IgD-negative memory B cell (primary cell): ENCODE results near the gene ATRIP. TPM values are rescaled to one million over a fixed set of nuclear protein-coding genes. Genes with fewer than 3 reads are reported as not detected.
A peak's percentile ranks its signal among the peaks of the same experiment; 100 is the strongest.

ENCODE experiments used
- H3K27ac Mint-ChIP-seq, 3 donors: one replicate each; pipeline ENCODE4 v1.8.0; 2020 to 2022; ENCODE audit warnings: mild to moderate bottlenecking in 3 of 3, mixed read lengths in 3 of 3, moderate library complexity in 1 of 3
- H3K27me3 Mint-ChIP-seq: one replicate; pipeline ENCODE4 v1.8.0; 2021; ENCODE audit warnings: mixed read lengths
- H3K36me3 Mint-ChIP-seq: one replicate; pipeline ENCODE4 v1.8.0; 2020; ENCODE audit warnings: mild to moderate bottlenecking, mixed read lengths
- H3K4me1 Mint-ChIP-seq, 3 donors: one replicate each; pipeline ENCODE4 v1.8.0; 2020 to 2022; ENCODE audit warnings: mixed read lengths in 3 of 3, mild to moderate bottlenecking in 1 of 3
- H3K4me3 Mint-ChIP-seq, 4 donors: one replicate each; pipeline ENCODE4 v1.8.0; 2020 to 2022; ENCODE audit warnings: mild to moderate bottlenecking in 4 of 4, mixed read lengths in 4 of 4, moderate library complexity in 3 of 4
- H3K9me3 Mint-ChIP-seq, 3 donors: one replicate each; pipeline ENCODE4 v1.8.0; 2020 to 2021; ENCODE audit warnings: mixed read lengths in 3 of 3, mild to moderate bottlenecking in 1 of 3
- polyA plus RNA-seq: library from polyadenylated mRNA; unstranded; fragments of 300-500 nt; fragmentation: Illumina TruSeq; gene quantifications from one replicate; pipeline ENCODE4 v1.2.3, GENCODE V29; 2021

The ATRIP gene
- polyA plus RNA-seq, 1 donor from 2014 or later, result 13.9 TPM

- peaks cover 3% of the 10 kb centered on the region for H3K36me3 Mint-ChIP-seq
These were observed 55.6 kb downstream of the ATRIP start for GRCh38 chr3:48502121-48502520.

GRCh38 chr3:48502728-48503168, 56.2 kb downstream of the ATRIP start:
- Mint-ChIP-seq H3K36me3 (peaks cover 2% of the 10 kb centered on the region), H3K9me3 (no peaks in the 10 kb centered on the region), H3K4me3 (peak overlapping the region; percentile 78 to 85 (median 84)), H3K27me3 (peaks cover under 1% of the 10 kb centered on the region), H3K4me1 (peaks cover 0 to 7% (median 7%) of the 10 kb centered on the region in 3 donors), H3K27ac (peak overlapping the region in 1 of 3 donors; percentile 85)

More at GRCh38 chr3:48502121-48502520, 55.6 kb downstream of the ATRIP start:
- peak overlapping the region in 1 of 3 donors; percentile 85 for H3K27ac Mint-ChIP-seq
- no peaks in the 10 kb centered on the region for H3K27me3 Mint-ChIP-seq
- peaks cover 0 to 3% (median 2%) of the 10 kb centered on the region in 3 donors for H3K4me1 Mint-ChIP-seq
- no peaks in the 10 kb centered on the region for H3K9me3 Mint-ChIP-seq
- H3K4me3 Mint-ChIP-seq, result peak overlapping the region in 3 of 4 donors; percentile 17 to 84 (median 70)

GRCh38 chr3:48503401-48504050, 57.0 kb downstream of the ATRIP start:
- Mint-ChIP-seq H3K4me3 (peak overlapping the region; percentile 78 to 89 (median 84)), H3K9me3 (no peaks in the 10 kb centered on the region), H3K27ac (peak overlapping the region in 2 of 3 donors; percentile 63 to 67), H3K27me3 (peaks cover 2% of the 10 kb centered on the region), H3K36me3 (no peaks in the 10 kb centered on the region), H3K4me1 (peaks cover 0 to 8% (median 7%) of the 10 kb centered on the region in 3 donors)

GRCh38 chr3:48504051-48504946, 57.8 kb downstream of the ATRIP start, which contains the start of gene SHISA5:
SHISA5 (minus strand) TSS chr3:48504174; CDS start chr3:48504094, 80 bp downstream.
- peaks cover 0 to 8% (median 7%) of the 10 kb centered on the region in 3 donors for H3K4me1 Mint-ChIP-seq
- H3K36me3 Mint-ChIP-seq, result no peaks in the 10 kb centered on the region
- H3K27me3 Mint-ChIP-seq, result peaks cover 2% of the 10 kb centered on the region
- H3K27ac Mint-ChIP-seq, result peak within 1 kb of the TSS in 2 of 3 donors; percentile 63 to 85
- no peaks in the 10 kb centered on the region for H3K9me3 Mint-ChIP-seq
- H3K4me3 Mint-ChIP-seq, result peak within 1 kb of the TSS; percentile 78 to 89 (median 84)

GRCh38 chr3:48505146-48505545, 58.6 kb downstream of the ATRIP start:
- Mint-ChIP-seq H3K9me3 (no peaks in the 10 kb centered on the region), H3K4me3 (peak overlapping the region in 3 of 4 donors; percentile 58 to 89 (median 68)), H3K4me1 (peaks cover 0 to 8% (median 7%) of the 10 kb centered on the region in 3 donors)

GRCh38 chr3:48505968-48506504, 59.5 kb downstream of the ATRIP start:
- Mint-ChIP-seq H3K4me3 (peak overlapping the region in 3 of 4 donors; percentile 10 to 68 (median 51)), H3K4me1 (peaks cover 0 to 8% (median 8%) of the 10 kb centered on the region in 3 donors), H3K27ac (no peak overlapping the region)

More at GRCh38 chr3:48505146-48505545, 58.6 kb downstream of the ATRIP start:
- Mint-ChIP-seq H3K36me3 (no peaks in the 10 kb centered on the region), H3K27me3 (peaks cover 2% of the 10 kb centered on the region), H3K27ac (peak overlapping the region in 1 of 3 donors; percentile 31)

GRCh38 chr3:48507256-48508061, 60.9 kb downstream of the ATRIP start:
- peaks cover 8% of the 10 kb centered on the region for H3K27me3 Mint-ChIP-seq
- peak overlapping the region in 1 of 4 donors; percentile 27 for H3K4me3 Mint-ChIP-seq
- H3K9me3 Mint-ChIP-seq, result no peaks in the 10 kb centered on the region
- peaks cover 0 to 7% (median 6%) of the 10 kb centered on the region in 3 donors for H3K4me1 Mint-ChIP-seq
- peaks cover 3% of the 10 kb centered on the region for H3K36me3 Mint-ChIP-seq
- H3K27ac Mint-ChIP-seq, result no peak overlapping the region

More at GRCh38 chr3:48505968-48506504, 59.5 kb downstream of the ATRIP start:
- H3K9me3 Mint-ChIP-seq, result no peaks in the 10 kb centered on the region
- peaks cover 2% of the 10 kb centered on the region for H3K36me3 Mint-ChIP-seq
- H3K27me3 Mint-ChIP-seq, result peaks cover 3% of the 10 kb centered on the region

GRCh38 chr3:48511551-48511950, 65.0 kb downstream of the ATRIP start:
- no peak overlapping the region for H3K4me3 Mint-ChIP-seq
- H3K36me3 Mint-ChIP-seq, result peaks cover 3% of the 10 kb centered on the region
- peaks cover 5 to 14% (median 10%) of the 10 kb centered on the region in 3 donors for H3K4me1 Mint-ChIP-seq
- H3K27me3 Mint-ChIP-seq, result peaks cover 9% of the 10 kb centered on the region
- H3K27ac Mint-ChIP-seq, result no peak overlapping the region
- no peaks in the 10 kb centered on the region for H3K9me3 Mint-ChIP-seq

- Mint-ChIP-seq H3K4me1 (peaks cover 5 to 7% (median 6%) of the 10 kb centered on the region in 3 donors), H3K36me3 (peaks cover 3% of the 10 kb centered on the region), H3K9me3 (no peaks in the 10 kb centered on the region), H3K4me3 (no peak overlapping the region), H3K27ac (no peak overlapping the region), H3K27me3 (peaks cover 12% of the 10 kb centered on the region)
These were observed 68.1 kb downstream of the ATRIP start for GRCh38 chr3:48514431-48515227.

Other genes starting within 250 kb of the ATRIP start
- gene CAMP, start 223.2 kb upstream of the ATRIP start, polyA plus RNA-seq, result 1.1 TPM
- gene ZNF589, start 205.6 kb upstream of the ATRIP start, polyA plus RNA-seq, result 9.1 TPM
- gene NME6, start 145.4 kb upstream of the ATRIP start, polyA plus RNA-seq, result 81.1 TPM
- gene SPINK8, start 113.1 kb upstream of the ATRIP start, polyA plus RNA-seq, result not detected
- gene FBXW12, start 74.5 kb upstream of the ATRIP start, polyA plus RNA-seq, result not detected
- gene PLXNB1, start 16.7 kb upstream of the ATRIP start, polyA plus RNA-seq, result not detected
- 13.4 TPM for gene CCDC51, start 6.6 kb upstream of the ATRIP start, polyA plus RNA-seq
- 701 TPM for gene TMA7, start 6.5 kb upstream of the ATRIP start, polyA plus RNA-seq
- gene SHISA5, start 57.4 kb downstream of the ATRIP start, polyA plus RNA-seq, result 307 TPM
- 1.5 TPM for gene PFKFB4, start 110.1 kb downstream of the ATRIP start, polyA plus RNA-seq
- gene UCN2, start 117.0 kb downstream of the ATRIP start, polyA plus RNA-seq, result not detected
- not detected for gene COL7A1, start 148.6 kb downstream of the ATRIP start, polyA plus RNA-seq
- gene UQCRC1, start 162.9 kb downstream of the ATRIP start, polyA plus RNA-seq, result 147 TPM
- gene TMEM89, start 175.0 kb downstream of the ATRIP start, polyA plus RNA-seq, result not detected
- gene SLC26A6, start 188.7 kb downstream of the ATRIP start, polyA plus RNA-seq, result 1.4 TPM
- 0.59 TPM for gene CELSR3, start 216.1 kb downstream of the ATRIP start, polyA plus RNA-seq
- 17.2 TPM for gene NCKIPSD, start 239.2 kb downstream of the ATRIP start, polyA plus RNA-seq